Muscle of leg (tissue), 11 donors: ENCODE data around the gene AP3S1. TPM values are rescaled to one million over a fixed set of nuclear protein-coding genes. Genes with fewer than 3 reads are reported as not detected.
"Not testable (repeated sequence)": the region's sequence is repeated elsewhere in the genome, so short reads cannot be mapped to it uniquely, and the experiment has no call there.

Source experiments
- DNase-seq: peaks from one replicate; pipeline ENCODE4 v3.0.0; 2013
- H3K27ac ChIP-seq: one replicate; pipeline ENCODE4 v1.5.1; 2013; ENCODE audit warnings: mild to moderate bottlenecking, low read length, control low read depth
- H3K27me3 ChIP-seq: one replicate; pipeline ENCODE4 v1.6.1; 2013; ENCODE audit warnings: low read length; ENCODE audit not compliant: control insufficient read depth, insufficient read depth
- H3K36me3 ChIP-seq: one replicate; pipeline ENCODE4 v1.6.1; 2013; ENCODE audit warnings: low read length; ENCODE audit not compliant: control insufficient read depth, insufficient read depth
- H3K4me1 ChIP-seq: one replicate; pipeline ENCODE4 v1.6.1; 2013; ENCODE audit warnings: low read length; ENCODE audit not compliant: control insufficient read depth, insufficient read depth
- H3K4me3 ChIP-seq: one replicate; pipeline ENCODE4 v1.5.1; 2013; ENCODE audit warnings: low read length, control low read depth
- H3K9me3 ChIP-seq: replicated peaks from 2 replicates; pipeline ENCODE4 v1.6.1; 2013; ENCODE audit warnings: low read depth, low read length; ENCODE audit not compliant: control insufficient read depth
- WGBS: methylation state at CpG from one replicate; pipeline ENCODE4 v1.1.5; 2013; ENCODE audit warnings: missing lambda C conversion rate; ENCODE audit not compliant: insufficient coverage; 5-methylcytosine and 5-hydroxymethylcytosine counted together
- polyA plus RNA-seq, 8 donors: library from polyadenylated mRNA; unstranded; fragments of 120-200 nt; gene quantifications; one replicate each; pipeline versions ENCODE4 v1.2.1 to v1.2.3, GENCODE V29; 2013; ENCODE audit warnings: inconsistent platforms in 1 of 8, low replicate concordance in 1 of 8; ENCODE audit not compliant: insufficient read length in 8 of 8, insufficient read depth in 1 of 8
- total RNA-seq: library from RNA; stranded (reverse); fragments of 120-200 nt; gene quantifications from one replicate; pipeline ENCODE4 v1.2.4, GENCODE V29; 2013

Gene AP3S1
- total and polyA plus RNA-seq, 9 donors: 63.8 to 152 (median 111) TPM

- no peaks in the 10 kb centered on the region for H3K9me3 ChIP-seq
- WGBS: no CpG with 5 or more reads among the region's 7 CpGs
- no peak for DNase-seq
- H3K27me3 ChIP-seq: peaks cover 17% of the 10 kb centered on the region
- H3K4me1 ChIP-seq: peaks cover 8% of the 10 kb centered on the region
- H3K36me3 ChIP-seq: no peaks in the 10 kb centered on the region
- no peak overlapping the region for H3K4me3 ChIP-seq
- peak overlapping the region; percentile 96 for H3K27ac ChIP-seq
Observed at GRCh38 chr5:115817386-115817785, 24.3 kb upstream of the AP3S1 start.

GRCh38 chr5:115818821-115819220 is 22.9 kb upstream of the AP3S1 start:
- Histone ChIP-seq H3K4me1 (peaks cover 7% of the 10 kb centered on the region), H3K27me3 (peaks cover 17% of the 10 kb centered on the region)
- WGBS: 88% methylated on average over 15 of the region's 18 CpGs

GRCh38 chr5:115820846-115821245 is 20.9 kb upstream of the AP3S1 start:
- H3K27me3 ChIP-seq: peaks cover 9% of the 10 kb centered on the region
- no peaks in the 10 kb centered on the region for H3K4me1 ChIP-seq
- H3K9me3 ChIP-seq: peaks cover under 1% of the 10 kb centered on the region
- H3K4me3 ChIP-seq: no peak overlapping the region
- H3K36me3 ChIP-seq: no peaks in the 10 kb centered on the region
- WGBS: no CpG with 5 or more reads among the region's 1 CpG
- H3K27ac ChIP-seq: no peak overlapping the region
- DNase-seq: no peak

More at GRCh38 chr5:115818821-115819220, 22.9 kb upstream of the AP3S1 start:
- Histone ChIP-seq H3K9me3 (no peaks in the 10 kb centered on the region), H3K4me3 (no peak overlapping the region), H3K27ac (no peak overlapping the region), H3K36me3 (no peaks in the 10 kb centered on the region)
- DNase-seq: no peak

- not testable (repeated sequence) for H3K27me3 ChIP-seq, H3K27ac ChIP-seq, H3K4me3 ChIP-seq, H3K36me3 ChIP-seq, DNase-seq, H3K4me1 ChIP-seq, H3K9me3 ChIP-seq
- no CpG with 5 or more reads among the region's 1 CpG for WGBS
Observed at GRCh38 chr5:115824983-115825382, 16.8 kb upstream of the AP3S1 start.

- no peak overlapping the region for H3K4me3 ChIP-seq
- DNase-seq: no peak
- WGBS: 91% methylated on average over 1 of the region's 4 CpGs
- H3K27ac ChIP-seq: no peak overlapping the region
- H3K27me3 ChIP-seq: no peaks in the 10 kb centered on the region
- H3K9me3 ChIP-seq: peaks cover 3% of the 10 kb centered on the region
- H3K4me1 ChIP-seq: no peaks in the 10 kb centered on the region
- peaks cover 5% of the 10 kb centered on the region for H3K36me3 ChIP-seq
Observed at GRCh38 chr5:115825948-115826347, 15.8 kb upstream of the AP3S1 start.

DNA sequence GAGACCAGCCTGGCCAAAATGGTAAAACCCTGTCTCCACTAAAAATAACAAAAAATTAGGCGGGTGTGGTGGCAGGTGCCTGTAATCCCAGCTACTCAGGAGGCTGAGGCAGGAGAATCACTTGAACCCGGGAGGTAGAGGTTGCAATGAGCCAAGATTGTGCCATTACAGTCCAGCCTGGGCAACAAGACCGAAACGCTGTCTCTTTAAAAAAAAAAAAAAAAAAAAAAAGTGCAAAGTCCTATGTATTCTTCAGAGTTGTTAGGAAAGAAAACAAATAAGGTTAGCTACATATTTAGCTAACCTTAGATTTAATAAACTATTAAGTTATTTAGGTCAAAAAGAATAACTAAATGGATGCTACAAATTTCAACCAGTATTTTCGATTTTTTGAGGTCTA is 11.8 kb upstream of the AP3S1 start:
- Histone ChIP-seq H3K27ac (no peak overlapping the region), H3K9me3 (peaks cover 3% of the 10 kb centered on the region), H3K4me3 (no peak overlapping the region), H3K36me3 (peaks cover 8% of the 10 kb centered on the region), H3K27me3 (no peaks in the 10 kb centered on the region), H3K4me1 (no peaks in the 10 kb centered on the region)
- DNase-seq: no peak
- WGBS: 67% methylated on average over 1 of the region's 5 CpGs

DNA sequence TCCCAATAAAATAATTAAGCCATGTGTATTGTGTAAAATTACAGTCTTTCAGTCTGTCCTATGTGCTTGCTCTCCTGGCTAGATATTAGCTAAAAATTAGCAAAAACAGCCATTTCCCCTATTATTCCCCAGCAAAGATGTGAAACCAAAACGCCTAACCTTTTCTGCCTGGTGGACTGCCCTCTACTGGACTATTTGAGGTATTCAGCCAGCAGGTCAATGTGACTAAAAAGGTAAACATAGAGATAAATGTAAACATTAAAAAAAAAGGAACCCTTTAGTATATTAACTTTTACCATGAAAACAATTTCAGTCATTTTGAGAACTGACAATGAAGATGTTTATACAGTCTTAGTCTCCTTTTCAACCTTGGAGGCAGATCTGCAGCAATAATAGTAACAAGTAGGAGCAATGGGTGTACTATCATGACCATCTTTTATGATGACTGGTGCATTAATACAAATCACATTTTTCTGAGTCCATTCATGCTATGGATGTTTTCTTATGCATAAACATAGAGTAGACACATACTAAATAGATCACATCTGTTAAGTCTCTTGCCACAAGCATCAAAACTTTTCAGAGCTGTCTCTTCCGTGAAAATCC is 10.5 kb upstream of the AP3S1 start:
- H3K27me3 ChIP-seq: no peaks in the 10 kb centered on the region
- peaks cover 14% of the 10 kb centered on the region for H3K36me3 ChIP-seq
- H3K27ac ChIP-seq: no peak overlapping the region
- H3K4me3 ChIP-seq: no peak overlapping the region
- WGBS: no CpG with 5 or more reads among the region's 2 CpGs
- DNase-seq: peak; percentile 62
- no peaks in the 10 kb centered on the region for H3K4me1 ChIP-seq
- peaks cover 1% of the 10 kb centered on the region for H3K9me3 ChIP-seq

GRCh38 chr5:115835481-115835880 is 6.3 kb upstream of the AP3S1 start:
- Histone ChIP-seq H3K27me3 (no peaks in the 10 kb centered on the region), H3K9me3 (no peaks in the 10 kb centered on the region), H3K36me3 (peaks cover 21% of the 10 kb centered on the region), H3K27ac (no peak overlapping the region), H3K4me3 (no peak overlapping the region), H3K4me1 (peaks cover 7% of the 10 kb centered on the region)
- 84% methylated on average over 4 of the region's 4 CpGs for WGBS
- DNase-seq: no peak

GRCh38 chr5:115838885-115839518 is 2.7 kb upstream of the AP3S1 start:
- Histone ChIP-seq H3K36me3 (peaks cover 19% of the 10 kb centered on the region), H3K4me1 (peaks cover 9% of the 10 kb centered on the region), H3K4me3 (no peak overlapping the region), H3K27me3 (no peaks in the 10 kb centered on the region), H3K9me3 (no peaks in the 10 kb centered on the region), H3K27ac (no peak overlapping the region)
- WGBS: 30% methylated on average over 4 of the region's 10 CpGs
- DNase-seq: peak; percentile 78

DNA sequence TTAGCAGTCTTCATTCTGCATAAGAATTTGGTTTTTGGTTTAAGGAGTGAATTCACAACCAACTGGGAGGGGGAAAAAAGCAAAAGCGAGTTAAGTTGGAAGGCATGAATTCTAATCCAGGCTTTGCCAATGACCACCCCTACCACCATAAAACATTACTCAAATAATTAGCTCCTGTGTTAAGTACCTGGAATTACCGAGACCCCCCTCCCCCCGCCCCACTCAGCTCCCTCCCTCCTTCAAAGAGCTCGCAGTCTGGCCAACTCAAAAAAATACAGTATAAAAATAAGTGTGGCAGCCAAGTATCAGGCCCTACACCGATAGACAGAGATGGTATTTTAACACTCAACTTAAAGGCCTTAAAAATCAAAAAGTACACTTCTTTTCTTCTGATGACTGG is 862 bp upstream of the AP3S1 start:
- WGBS: 0% methylated on average over 1 of the region's 5 CpGs

More for the DNA sequence above, 862 bp upstream of the AP3S1 start:
- DNase-seq: no peak
- Histone ChIP-seq H3K4me1 (peaks cover 12% of the 10 kb centered on the region), H3K36me3 (peaks cover 11% of the 10 kb centered on the region), H3K27me3 (no peaks in the 10 kb centered on the region), H3K4me3 (peak overlapping the region; percentile 62), H3K9me3 (no peaks in the 10 kb centered on the region), H3K27ac (peak overlapping the region; percentile 96)
